T-helper 2 cell treated with Interferon-gamma antibody and Interleukin-4, amounts not matched to agents 5 μg/mL and 100 μg/mL, for 36 hours (primary cell): ENCODE results near the gene MTM1.

Experiments used
- DNase-seq: peaks from one replicate; pipeline ENCODE4 v3.0.0; 2021; ENCODE audit warnings: low spot score
- H3K27ac Mint-ChIP-seq: one replicate; pipeline ENCODE4 v1.8.0; 2021; ENCODE audit warnings: mild to moderate bottlenecking, mixed read lengths
- H3K27me3 Mint-ChIP-seq: one replicate; pipeline ENCODE4 v1.8.0; 2021; ENCODE audit warnings: low read depth, mixed read lengths
- H3K36me3 Mint-ChIP-seq: one replicate; pipeline ENCODE4 v1.8.0; 2021; ENCODE audit warnings: low read depth, mixed read lengths
- H3K4me1 Mint-ChIP-seq: one replicate; pipeline ENCODE4 v1.8.0; 2021; ENCODE audit warnings: low read depth, mixed read lengths
- H3K4me3 Mint-ChIP-seq: one replicate; pipeline ENCODE4 v1.8.0; 2022; ENCODE audit warnings: mild to moderate bottlenecking, moderate library complexity, mixed read lengths
- H3K9me3 Mint-ChIP-seq: one replicate; pipeline ENCODE4 v1.8.0; 2021; ENCODE audit warnings: mixed read lengths

Gene MTM1

DNA sequence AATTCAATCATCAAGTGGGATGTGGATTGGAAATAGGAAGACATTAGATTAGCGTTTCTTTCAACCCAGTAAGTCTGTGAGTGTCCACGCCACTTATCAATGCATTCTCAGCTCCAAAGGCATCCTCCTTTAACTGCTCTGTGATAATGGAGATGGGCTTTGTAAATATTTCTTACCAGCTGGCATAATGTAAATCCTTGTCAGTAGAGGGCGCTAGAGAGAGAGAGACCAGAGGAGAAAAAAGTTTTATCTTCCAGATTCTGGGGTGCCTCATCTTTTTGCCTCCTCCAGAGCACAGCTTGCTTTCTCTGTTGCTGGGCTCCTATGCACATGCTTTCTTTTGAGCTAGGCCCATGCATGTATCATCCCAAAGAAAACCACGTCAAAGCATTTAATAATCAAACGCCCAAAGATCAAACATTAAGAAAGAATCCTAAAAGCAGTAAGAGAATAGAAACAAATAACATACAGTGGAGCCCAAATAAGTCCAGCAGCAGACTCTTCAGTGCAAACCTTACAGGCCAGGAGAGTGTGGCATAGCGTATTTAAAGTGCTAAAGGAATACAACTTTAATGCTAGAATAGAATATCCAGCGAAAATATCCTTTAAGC, 115.2 kb downstream of the MTM1 start:
- H3K27ac Mint-ChIP-seq = no peak overlapping the region
- H3K27me3 Mint-ChIP-seq = no peaks in the 10 kb centered on the region
- H3K4me3 Mint-ChIP-seq = no peak overlapping the region
- peaks cover 2% of the 10 kb centered on the region for H3K4me1 Mint-ChIP-seq
- no peaks in the 10 kb centered on the region for H3K9me3 Mint-ChIP-seq
- no peaks in the 10 kb centered on the region for H3K36me3 Mint-ChIP-seq
- no peak for DNase-seq

DNA sequence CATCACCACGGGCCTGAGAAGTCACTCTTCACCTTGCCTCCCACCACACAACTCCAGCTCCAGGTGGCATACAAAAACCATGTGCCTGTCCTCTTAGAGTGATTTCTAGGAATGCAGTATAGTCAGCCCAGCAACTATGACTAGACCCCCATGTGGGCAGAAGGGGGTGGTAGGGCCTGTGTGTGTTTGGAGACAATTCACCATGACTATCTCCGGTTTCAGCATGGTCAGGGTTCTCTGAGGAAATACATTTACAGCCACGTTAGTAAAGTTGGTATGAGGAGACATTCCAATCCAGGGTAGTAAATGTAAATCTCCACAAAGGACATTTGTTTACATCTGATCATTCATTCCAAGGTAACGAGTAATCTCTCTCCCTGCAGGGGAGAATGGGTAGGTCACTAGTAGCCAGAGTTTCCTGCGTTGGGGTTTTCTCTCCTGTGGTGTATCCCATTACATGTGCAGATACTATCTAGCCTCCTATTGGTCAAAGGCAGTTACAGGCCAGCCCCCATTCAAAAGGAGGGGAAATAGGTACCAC, 120.6 kb downstream of the MTM1 start:
- Mint-ChIP-seq H3K4me3 (no peak overlapping the region), H3K9me3 (no peaks in the 10 kb centered on the region), H3K27me3 (no peaks in the 10 kb centered on the region), H3K36me3 (peaks cover 8% of the 10 kb centered on the region), H3K27ac (no peak overlapping the region), H3K4me1 (peaks cover 19% of the 10 kb centered on the region)
- no peak for DNase-seq

DNA sequence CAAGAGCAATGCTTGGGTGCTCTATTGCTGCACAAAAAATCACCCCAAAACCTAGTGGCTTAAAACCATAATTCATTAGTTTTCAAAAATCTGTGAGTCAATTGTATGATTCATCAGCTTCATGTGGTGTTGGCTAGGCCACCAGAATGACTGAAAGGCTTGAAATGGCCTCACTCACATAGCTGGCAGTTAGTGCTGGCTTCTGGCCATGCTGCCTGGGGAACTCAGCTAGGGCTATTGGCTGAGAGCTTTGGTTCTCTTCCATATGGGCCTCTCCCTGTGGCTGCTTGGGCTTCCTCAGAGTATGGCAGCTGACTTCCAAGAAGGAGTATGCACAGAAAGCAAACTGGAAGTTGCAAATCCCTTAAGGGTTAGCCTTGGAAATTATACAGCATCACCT, 121.7 kb downstream of the MTM1 start:
- Mint-ChIP-seq H3K4me3 (no peak overlapping the region), H3K36me3 (peaks cover 10% of the 10 kb centered on the region), H3K27ac (no peak overlapping the region), H3K9me3 (no peaks in the 10 kb centered on the region), H3K4me1 (peaks cover 26% of the 10 kb centered on the region), H3K27me3 (no peaks in the 10 kb centered on the region)
- DNase-seq = peak; percentile 6

DNA sequence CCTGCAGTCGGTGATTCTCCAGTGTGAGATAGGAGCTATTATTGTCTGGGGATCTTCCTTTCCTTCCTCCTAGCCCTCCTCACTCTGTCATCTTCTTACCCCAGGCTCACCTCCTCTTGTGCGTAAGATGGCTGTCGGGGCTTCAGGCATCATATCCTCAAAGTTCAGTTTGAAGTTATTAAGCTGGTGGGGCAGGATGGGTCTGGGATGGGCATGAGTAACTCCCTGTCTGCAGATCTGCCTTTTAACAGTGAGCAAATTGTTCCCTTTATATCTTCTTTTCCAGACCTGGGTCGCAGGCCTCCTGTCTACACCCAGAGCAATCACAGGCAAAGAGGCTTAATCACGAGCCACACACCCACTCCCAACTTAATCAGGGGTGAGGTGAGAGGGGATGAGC, 123.9 kb downstream of the MTM1 start:
- Mint-ChIP-seq H3K9me3 (no peaks in the 10 kb centered on the region), H3K27me3 (no peaks in the 10 kb centered on the region), H3K4me1 (peaks cover 46% of the 10 kb centered on the region), H3K4me3 (peak overlapping the region; percentile 93), H3K36me3 (peaks cover 21% of the 10 kb centered on the region), H3K27ac (peak overlapping the region; percentile 90)
- peak; percentile 15 for DNase-seq

DNA sequence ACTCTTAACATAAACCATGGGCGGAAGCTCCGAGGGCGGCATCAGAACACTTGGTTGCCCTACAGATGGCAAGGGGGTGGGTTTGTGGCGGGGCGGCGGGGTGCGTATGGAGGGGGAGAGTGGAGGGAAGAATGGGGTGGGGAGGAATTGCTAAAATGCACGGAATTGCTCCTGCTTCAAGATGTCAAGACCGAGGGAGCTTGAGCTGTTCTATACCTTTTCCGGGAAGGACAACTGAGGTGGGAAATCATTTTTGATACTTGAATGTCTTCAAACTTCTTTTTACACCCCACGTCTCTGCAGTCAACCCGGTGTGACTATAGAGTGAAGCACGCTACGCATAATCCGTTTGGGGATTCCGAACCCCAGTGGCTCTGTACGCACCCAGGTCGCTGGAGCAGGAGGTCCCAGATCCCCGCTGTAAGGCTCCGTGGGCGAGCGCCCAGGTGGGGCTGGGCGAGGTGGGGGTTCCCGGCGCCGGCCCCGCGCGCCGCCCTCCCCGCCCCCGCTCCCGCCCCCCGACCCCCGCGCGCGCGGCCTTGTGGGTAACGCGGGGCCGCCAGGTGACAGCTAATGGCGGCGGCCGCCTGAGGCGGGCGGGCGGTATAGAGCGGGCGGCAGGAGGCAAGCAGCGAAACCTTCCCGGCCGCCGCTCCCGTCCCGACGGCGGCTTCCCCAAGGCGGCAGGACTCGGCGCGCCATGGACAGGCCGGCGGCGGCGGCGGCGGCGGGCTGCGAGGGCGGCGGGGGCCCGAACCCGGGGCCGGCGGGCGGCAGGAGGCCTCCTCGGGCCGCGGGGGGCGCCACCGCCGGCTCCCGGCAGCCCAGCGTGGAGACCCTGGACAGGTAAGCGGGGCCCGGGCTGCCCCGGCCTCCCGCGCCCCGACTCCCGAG, 124.7 kb downstream of the MTM1 start, which contains the start of gene MTMR1:
MTMR1 (plus strand) TSS at position 566 of the 894 bp plus-strand sequence; CDS start at position 701, 135 bp downstream.
- Mint-ChIP-seq H3K4me1 (peaks cover 52% of the 10 kb centered on the region), H3K36me3 (peaks cover 21% of the 10 kb centered on the region), H3K27me3 (no peaks in the 10 kb centered on the region), H3K9me3 (no peaks in the 10 kb centered on the region), H3K27ac (peak within 1 kb of the TSS; percentile 97), H3K4me3 (peak within 1 kb of the TSS; percentile 94)
- peak; percentile 39 for DNase-seq

DNA sequence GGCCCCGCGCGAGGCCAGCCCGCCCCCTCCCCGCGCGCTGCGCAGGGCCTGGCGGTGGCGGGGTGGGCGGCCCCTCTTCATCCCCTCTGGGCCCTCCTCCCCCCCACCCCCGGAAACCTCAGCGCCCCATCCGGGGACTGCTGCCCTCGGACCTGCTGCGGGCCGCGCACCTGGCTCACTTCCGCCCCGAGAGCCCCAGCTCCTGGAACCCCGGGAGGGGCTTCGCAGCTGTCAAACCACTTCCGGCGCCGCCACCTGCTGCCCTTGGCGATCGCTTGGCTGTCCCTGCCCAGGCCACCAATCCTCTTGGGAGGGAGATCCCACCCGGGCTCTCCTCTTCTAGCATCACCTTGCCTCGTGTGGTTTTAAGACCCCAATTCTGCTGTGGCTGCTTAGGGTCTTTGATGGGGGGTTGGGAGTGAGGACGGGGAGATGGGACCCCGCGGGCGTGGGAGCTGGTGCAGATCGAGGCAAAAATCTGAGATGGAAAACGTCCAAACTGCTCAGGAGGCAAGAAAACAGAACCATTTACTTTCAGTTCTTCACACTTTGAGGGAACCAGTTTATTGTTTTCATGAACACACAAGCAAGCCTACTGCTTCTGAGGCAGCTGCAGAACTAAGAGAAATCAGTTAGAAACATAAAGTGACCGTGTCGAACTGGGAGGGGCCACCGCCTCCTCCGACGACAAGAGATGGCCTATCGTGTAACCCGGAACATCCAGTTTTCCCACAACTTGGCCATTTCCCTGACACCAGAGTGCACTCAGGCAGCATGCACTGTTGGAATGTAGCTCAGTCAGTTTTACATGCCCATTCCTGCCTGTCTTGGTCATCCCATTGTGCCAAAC, 125.5 kb downstream of the MTM1 start:
- peaks cover 52% of the 10 kb centered on the region for H3K4me1 Mint-ChIP-seq
- peak overlapping the region; percentile 94 for H3K4me3 Mint-ChIP-seq
- no peaks in the 10 kb centered on the region for H3K27me3 Mint-ChIP-seq
- no peaks in the 10 kb centered on the region for H3K9me3 Mint-ChIP-seq
- H3K36me3 Mint-ChIP-seq = peaks cover 21% of the 10 kb centered on the region
- H3K27ac Mint-ChIP-seq = peak overlapping the region; percentile 97
- peak; percentile 61 for DNase-seq

DNA sequence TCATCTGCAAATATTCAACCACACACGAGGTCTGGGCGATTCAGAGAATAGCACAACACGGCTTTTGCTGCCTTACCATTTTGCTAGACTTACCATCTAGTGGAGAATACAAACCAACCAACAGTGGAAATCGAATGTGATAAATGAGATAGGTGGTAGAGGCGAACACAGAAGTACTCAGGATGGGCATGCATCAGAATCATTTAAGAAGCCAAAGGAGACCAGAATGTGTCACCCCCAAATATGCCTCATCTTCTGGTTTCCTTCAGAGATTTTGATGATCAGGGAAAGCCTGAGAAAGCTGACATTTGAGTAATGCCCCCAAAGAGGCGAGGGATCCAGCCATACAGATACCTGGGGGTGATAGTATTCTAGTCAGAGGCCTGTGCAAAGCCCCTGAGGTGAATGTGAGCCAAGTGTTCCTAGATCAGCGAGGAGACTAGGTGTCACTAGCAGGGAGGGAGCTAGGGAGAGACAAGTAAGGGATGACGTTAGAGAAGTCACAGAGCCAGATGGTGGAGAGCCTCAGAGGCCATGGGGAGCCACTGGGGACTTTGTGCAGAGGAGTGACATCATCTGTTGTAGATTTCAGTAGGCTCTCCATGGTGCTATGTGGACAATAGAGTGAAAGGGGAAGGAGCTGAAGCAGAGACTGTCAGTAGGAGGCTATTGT, 126.5 kb downstream of the MTM1 start:
- DNase-seq = peak; percentile 54
- H3K27ac Mint-ChIP-seq = peak overlapping the region; percentile 97
- peaks cover 50% of the 10 kb centered on the region for H3K4me1 Mint-ChIP-seq

DNA sequence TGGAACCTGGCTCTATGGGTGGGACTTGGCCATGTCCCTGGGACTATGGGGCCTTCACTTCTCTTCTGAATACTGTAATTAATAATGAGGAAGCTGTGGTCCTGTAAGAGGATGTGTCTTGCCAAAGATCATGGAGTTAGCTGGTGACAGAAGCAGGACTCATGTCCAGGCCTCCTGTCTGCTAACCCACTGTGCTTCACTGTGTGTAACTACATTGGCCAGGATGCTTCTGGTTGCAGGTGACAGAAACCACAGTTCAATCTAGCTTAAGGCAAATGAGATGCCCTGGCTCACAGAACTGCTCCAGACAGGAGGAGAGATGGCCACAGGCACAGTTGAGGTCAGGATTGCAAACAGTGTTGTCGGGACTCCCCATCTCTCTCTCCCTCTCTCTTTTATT, 127.9 kb downstream of the MTM1 start:
- Mint-ChIP-seq H3K4me3 (peak overlapping the region; percentile 94), H3K9me3 (no peaks in the 10 kb centered on the region), H3K4me1 (peaks cover 45% of the 10 kb centered on the region), H3K27ac (peak overlapping the region; percentile 41), H3K36me3 (peaks cover 16% of the 10 kb centered on the region), H3K27me3 (no peaks in the 10 kb centered on the region)
- DNase-seq = no peak

More for the DNA sequence above, 126.5 kb downstream of the MTM1 start:
- Mint-ChIP-seq H3K9me3 (no peaks in the 10 kb centered on the region), H3K27me3 (no peaks in the 10 kb centered on the region), H3K4me3 (peak overlapping the region; percentile 94), H3K36me3 (peaks cover 21% of the 10 kb centered on the region)

DNA sequence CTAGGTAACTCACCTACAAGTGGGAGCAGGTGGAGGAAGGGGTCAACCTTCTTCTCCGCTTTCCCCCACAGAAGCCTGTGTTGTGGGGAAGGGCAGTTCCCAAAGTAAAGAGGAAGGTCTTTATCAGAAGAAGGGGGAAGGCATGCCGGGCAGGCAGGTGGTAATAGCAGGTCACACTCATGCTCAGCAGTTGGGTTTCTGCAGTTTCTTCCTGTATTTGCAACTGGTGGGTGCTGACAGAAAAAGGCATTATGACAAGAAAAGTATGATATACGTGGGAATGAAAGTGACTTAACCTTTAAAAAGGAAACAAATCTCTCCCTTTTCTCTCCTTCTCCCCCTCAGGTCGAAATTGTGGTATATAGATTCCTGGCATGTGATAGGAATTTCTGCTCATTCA, 128.4 kb downstream of the MTM1 start:
- Mint-ChIP-seq H3K4me1 (peaks cover 41% of the 10 kb centered on the region), H3K27ac (peak overlapping the region; percentile 49), H3K4me3 (peak overlapping the region; percentile 51), H3K36me3 (peaks cover 16% of the 10 kb centered on the region), H3K9me3 (no peaks in the 10 kb centered on the region), H3K27me3 (no peaks in the 10 kb centered on the region)
- peak; percentile 10 for DNase-seq

DNA sequence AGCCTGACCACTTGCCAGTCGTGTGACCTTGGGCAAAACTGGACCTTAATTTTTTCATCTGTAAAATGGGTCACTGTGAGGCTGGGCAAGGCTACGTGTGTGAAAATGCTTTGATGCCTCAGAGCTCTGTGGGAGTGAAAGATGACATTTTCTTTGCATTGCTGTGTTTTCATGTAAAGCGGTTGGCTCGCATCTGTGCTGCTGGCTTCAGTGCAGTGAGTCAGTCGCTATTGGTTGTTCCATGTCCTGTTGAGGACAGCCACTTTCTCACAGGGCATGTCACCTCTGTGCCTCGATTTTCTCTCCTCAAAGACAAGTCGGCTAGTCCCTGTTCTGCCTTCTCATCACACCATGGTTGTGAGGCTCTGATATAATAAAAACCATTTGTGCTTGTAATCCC, 129.2 kb downstream of the MTM1 start:
- Mint-ChIP-seq H3K27me3 (no peaks in the 10 kb centered on the region), H3K4me1 (peaks cover 36% of the 10 kb centered on the region), H3K9me3 (no peaks in the 10 kb centered on the region), H3K4me3 (peak overlapping the region; percentile 51), H3K27ac (peak overlapping the region; percentile 49), H3K36me3 (peaks cover 16% of the 10 kb centered on the region)
- peak; percentile 35 for DNase-seq

DNA sequence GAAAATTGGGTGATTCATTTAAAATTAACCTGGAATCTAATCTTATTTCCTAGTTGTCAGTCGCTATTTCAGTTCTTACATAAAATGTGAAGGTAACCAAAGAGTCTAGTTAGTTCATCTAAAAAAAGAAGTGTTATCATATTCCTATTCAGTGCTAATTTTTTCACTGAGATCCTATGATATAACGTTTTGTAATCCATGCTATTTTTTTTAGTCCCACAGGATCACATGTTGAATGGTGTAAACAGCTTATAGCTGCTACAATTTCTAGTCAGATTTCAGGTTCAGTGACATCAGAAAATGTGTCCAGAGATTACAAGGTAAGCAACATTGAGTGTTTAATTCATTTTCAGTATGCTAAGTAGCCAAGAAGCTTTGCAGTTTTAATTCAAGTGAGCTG, 130.6 kb downstream of the MTM1 start:
- peaks cover 23% of the 10 kb centered on the region for H3K36me3 Mint-ChIP-seq
- H3K4me1 Mint-ChIP-seq = peaks cover 39% of the 10 kb centered on the region
- no peak overlapping the region for H3K4me3 Mint-ChIP-seq

DNA sequence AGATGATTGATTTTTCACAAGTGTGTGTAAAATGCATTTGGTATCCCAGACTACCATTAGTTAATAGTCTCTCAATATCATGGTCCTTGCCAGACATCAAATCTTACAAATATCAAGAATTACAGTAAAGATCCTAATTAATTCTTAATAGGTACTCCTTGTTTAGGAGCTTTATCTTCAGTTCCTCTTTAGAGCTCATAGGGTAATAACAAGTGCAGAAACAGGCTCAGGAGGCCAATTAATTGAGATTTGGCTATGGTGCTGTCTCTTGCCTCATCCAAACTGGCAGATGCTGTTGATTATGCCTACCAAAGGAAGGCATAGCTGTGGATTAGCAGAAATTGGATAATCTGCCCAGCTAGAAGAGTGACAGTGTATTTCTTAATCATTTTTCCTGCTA, 131.7 kb downstream of the MTM1 start:
- Mint-ChIP-seq H3K27me3 (no peaks in the 10 kb centered on the region), H3K9me3 (no peaks in the 10 kb centered on the region), H3K36me3 (peaks cover 32% of the 10 kb centered on the region), H3K27ac (no peak overlapping the region), H3K4me1 (peaks cover 34% of the 10 kb centered on the region), H3K4me3 (no peak overlapping the region)
- no peak for DNase-seq

More for the DNA sequence above, 130.6 kb downstream of the MTM1 start:
- Mint-ChIP-seq H3K9me3 (no peaks in the 10 kb centered on the region), H3K27me3 (no peaks in the 10 kb centered on the region), H3K27ac (no peak overlapping the region)
- no peak for DNase-seq

DNA sequence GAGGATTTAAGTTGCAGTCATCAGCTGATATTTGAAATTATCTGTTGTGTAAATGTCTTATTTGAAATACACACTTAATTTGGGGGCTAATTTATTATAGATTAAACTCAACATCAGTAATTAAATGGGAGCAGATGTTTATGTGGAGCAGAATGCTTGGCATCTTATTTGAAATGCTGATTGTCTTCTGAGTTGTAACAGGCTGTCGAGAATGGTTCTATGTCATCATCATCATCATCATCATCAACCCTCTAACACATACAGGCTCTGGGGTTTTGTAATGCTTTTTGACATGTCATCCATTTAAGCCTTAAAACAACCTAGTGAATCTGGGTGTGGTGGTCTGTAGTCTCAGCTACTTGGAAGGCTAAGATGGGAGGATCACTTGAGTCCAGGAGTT, 133.0 kb downstream of the MTM1 start:
- H3K27me3 Mint-ChIP-seq = no peaks in the 10 kb centered on the region
- H3K4me1 Mint-ChIP-seq = peaks cover 25% of the 10 kb centered on the region
- no peaks in the 10 kb centered on the region for H3K9me3 Mint-ChIP-seq
- no peak overlapping the region for H3K27ac Mint-ChIP-seq
- H3K36me3 Mint-ChIP-seq = peaks cover 30% of the 10 kb centered on the region
- no peak for DNase-seq
- H3K4me3 Mint-ChIP-seq = no peak overlapping the region
